Stimulated activated CD8-positive, alpha-beta memory T cell treated with anti-CD3 and anti-CD28 coated beads, Interleukin-7, amount 100 ng/mL, for 1 hour (primary cell): ENCODE results near the gene TP73.

Experiments used
- DNase-seq, 2 donors: peaks; one replicate each; pipeline ENCODE4 v3.0.0-alpha.2; 2020; ENCODE audit warnings: low read depth in 2 of 2

Gene TP73

GRCh38 chr1:3634059-3634800 is 18.1 kb upstream of the TP73 start:
- DNase-seq: no peak

GRCh38 chr1:3636080-3636479 is 16.2 kb upstream of the TP73 start:
- no peak for DNase-seq

- no peak for DNase-seq
Measured at GRCh38 chr1:3636531-3636930, 15.8 kb upstream of the TP73 start.

GRCh38 chr1:3638027-3638426 is 14.3 kb upstream of the TP73 start:
- DNase-seq: no peak

- DNase-seq: no peak
Measured at GRCh38 chr1:3638676-3639075, 13.6 kb upstream of the TP73 start.

GRCh38 chr1:3639397-3639911 is 12.9 kb upstream of the TP73 start:
- no peak for DNase-seq

GRCh38 chr1:3640121-3640837 is 12.0 kb upstream of the TP73 start:
- DNase-seq: no peak

- no peak for DNase-seq
Measured at GRCh38 chr1:3641046-3641760, 11.1 kb upstream of the TP73 start.

- no peak for DNase-seq
Measured at GRCh38 chr1:3641816-3642215, 10.5 kb upstream of the TP73 start.

GRCh38 chr1:3642919-3643675 is 9.2 kb upstream of the TP73 start:
- DNase-seq: no peak

- DNase-seq: no peak
Measured at GRCh38 chr1:3644273-3644672, 8.0 kb upstream of the TP73 start.

- DNase-seq: no peak
Measured at GRCh38 chr1:3645247-3645646, 7.1 kb upstream of the TP73 start.

GRCh38 chr1:3645666-3646355 is 6.5 kb upstream of the TP73 start:
- DNase-seq: no peak

GRCh38 chr1:3646596-3646995 is 5.7 kb upstream of the TP73 start:
- DNase-seq: no peak

GRCh38 chr1:3649342-3650247 is 2.7 kb upstream of the TP73 start, which contains the start of gene WRAP73:
Gene WRAP73, minus strand, starts transcription at chr1:3650103. Its CDS starts 104 bp downstream, at chr1:3649999.
- DNase-seq: peak; percentile 72 to 78

GRCh38 chr1:3650248-3651025 is 1.9 kb upstream of the TP73 start:
- DNase-seq: no peak

GRCh38 chr1:3651026-3651929 is 1.0 kb upstream of the TP73 start:
- no peak for DNase-seq
